GM12874 (cell line): Measurements from ENCODE around the gene FCHO2.

ENCODE experiments used
- CTCF ChIP-seq: IDR thresholded peaks from 2 replicates; pipeline ENCODE4 v1.5.1; 2011; ENCODE audit warnings: low read depth, mild to moderate bottlenecking, control low read depth, low read length, moderate library complexity; ENCODE audit not compliant: insufficient read depth

The FCHO2 gene

GRCh38 chr5:73008831-73009230 is 53.0 kb downstream of the FCHO2 start:
- TF ChIP-seq CTCF, result no peak

- TF ChIP-seq CTCF, result no peak
Measured at GRCh38 chr5:73018892-73019291, 63.1 kb downstream of the FCHO2 start.

GRCh38 chr5:73019766-73020165 is 63.9 kb downstream of the FCHO2 start:
- TF ChIP-seq CTCF, result no peak

GRCh38 chr5:73022471-73023169 is 66.8 kb downstream of the FCHO2 start:
- no peak for TF ChIP-seq CTCF

GRCh38 chr5:73027361-73027760 is 71.5 kb downstream of the FCHO2 start:
- no peak for TF ChIP-seq CTCF

- TF ChIP-seq CTCF, result no peak
Measured at GRCh38 chr5:73027816-73028215, 72.0 kb downstream of the FCHO2 start.

- no peak for TF ChIP-seq CTCF
Measured at GRCh38 chr5:73028991-73029595, 73.3 kb downstream of the FCHO2 start.
